HUES48 (cell line): Measurements from ENCODE around the gene MAG.
"Not testable (repeated sequence)": the region's sequence is repeated elsewhere in the genome, so short reads cannot be mapped to it uniquely, and the experiment has no call there.

Experiments
- H3K27ac ChIP-seq: one replicate; pipeline ENCODE4 v1.7.0; 2013; ENCODE audit warnings: low read depth, low read length, inconsistent platforms
- H3K27me3 ChIP-seq: 2 replicates; pipeline ENCODE4 v1.6.1; 2013; ENCODE audit warnings: mild to moderate bottlenecking, low read length; ENCODE audit not compliant: control insufficient read depth, insufficient read depth
- H3K36me3 ChIP-seq: 2 replicates; pipeline ENCODE4 v1.6.1; 2013; ENCODE audit warnings: low read length; ENCODE audit not compliant: control insufficient read depth, insufficient read depth
- H3K4me1 ChIP-seq: 2 replicates; pipeline ENCODE4 v1.6.1; 2013; ENCODE audit warnings: mild to moderate bottlenecking, low read length; ENCODE audit not compliant: control insufficient read depth, insufficient read depth
- H3K4me3 ChIP-seq: 2 replicates; pipeline ENCODE4 v1.5.1; 2013; ENCODE audit warnings: mild to moderate bottlenecking, low read depth, low read length
- H3K9ac ChIP-seq: 2 replicates; pipeline ENCODE4 v1.6.1; 2013; ENCODE audit warnings: mild to moderate bottlenecking, low read depth, low read length, moderate library complexity
- H3K9me3 ChIP-seq: 2 replicates; pipeline ENCODE4 v1.6.1; 2013; ENCODE audit warnings: low read length; ENCODE audit not compliant: control insufficient read depth, insufficient read depth

MAG gene

DNA sequence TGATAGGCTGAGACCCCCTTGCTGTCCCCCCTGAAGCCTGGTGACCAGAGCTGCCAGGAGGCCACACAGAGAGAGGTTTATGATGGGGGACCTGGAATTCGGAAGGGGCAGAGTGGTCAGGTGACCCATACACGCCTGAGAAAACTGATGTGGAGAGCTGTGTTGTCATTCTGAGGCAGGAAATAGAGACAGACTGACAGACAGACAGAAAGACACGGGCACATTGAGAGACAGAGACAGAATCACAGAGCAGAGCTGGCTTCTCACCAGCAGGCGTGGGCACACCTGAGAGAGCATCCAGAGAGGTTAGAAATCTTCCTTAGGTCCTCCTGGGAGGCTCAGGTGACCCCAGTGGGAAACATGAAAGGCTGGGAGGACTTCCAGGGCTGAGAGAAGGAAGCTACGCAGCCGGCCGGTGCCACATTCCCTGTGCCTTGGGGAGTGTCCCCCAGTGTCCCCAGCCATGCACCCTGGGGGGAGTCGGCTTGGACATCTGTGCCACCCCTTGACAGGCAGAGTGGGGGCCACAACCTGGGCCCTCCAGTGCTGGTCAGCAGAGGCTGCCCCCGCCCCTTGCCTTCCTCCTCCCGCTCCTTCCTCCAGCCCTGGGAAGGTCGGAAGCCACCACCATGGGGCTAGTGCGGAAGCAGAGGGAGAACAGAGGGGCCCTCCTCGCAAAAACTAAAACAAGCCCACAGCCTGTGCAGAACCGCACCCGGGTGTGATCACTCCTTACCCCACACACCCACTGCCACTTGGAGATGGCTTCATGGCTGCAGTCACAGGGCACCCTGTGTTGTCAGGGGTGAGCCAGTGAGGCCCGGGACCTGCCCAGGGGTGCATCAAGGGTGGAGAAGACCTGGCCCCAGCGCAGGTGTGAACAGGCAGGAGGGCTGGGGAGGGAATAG is 57.9 kb downstream of the MAG start:
- Histone ChIP-seq H3K36me3 (no peaks in the 10 kb centered on the region), H3K4me1 (0 out of 2 replicates have a peak, but pooled peaks cover 2% of the 10 kb centered on the region)

GRCh38 chr19:35350591-35350990 is 58.6 kb downstream of the MAG start:
- Histone ChIP-seq H3K27me3 (no peaks in the 10 kb centered on the region), H3K4me3 (no peak overlapping the region), H3K9me3 (no peaks in the 10 kb centered on the region), H3K4me1 (0 out of 2 replicates have a peak, but pooled peaks cover 2% of the 10 kb centered on the region), H3K9ac (no peak overlapping the region), H3K27ac (no peak overlapping the region), H3K36me3 (no peaks in the 10 kb centered on the region)

More for the DNA sequence above, 57.9 kb downstream of the MAG start:
- Histone ChIP-seq H3K27me3 (no peaks in the 10 kb centered on the region), H3K4me3 (no peak overlapping the region), H3K9me3 (no peaks in the 10 kb centered on the region), H3K27ac (no peak overlapping the region), H3K9ac (no peak overlapping the region)

DNA sequence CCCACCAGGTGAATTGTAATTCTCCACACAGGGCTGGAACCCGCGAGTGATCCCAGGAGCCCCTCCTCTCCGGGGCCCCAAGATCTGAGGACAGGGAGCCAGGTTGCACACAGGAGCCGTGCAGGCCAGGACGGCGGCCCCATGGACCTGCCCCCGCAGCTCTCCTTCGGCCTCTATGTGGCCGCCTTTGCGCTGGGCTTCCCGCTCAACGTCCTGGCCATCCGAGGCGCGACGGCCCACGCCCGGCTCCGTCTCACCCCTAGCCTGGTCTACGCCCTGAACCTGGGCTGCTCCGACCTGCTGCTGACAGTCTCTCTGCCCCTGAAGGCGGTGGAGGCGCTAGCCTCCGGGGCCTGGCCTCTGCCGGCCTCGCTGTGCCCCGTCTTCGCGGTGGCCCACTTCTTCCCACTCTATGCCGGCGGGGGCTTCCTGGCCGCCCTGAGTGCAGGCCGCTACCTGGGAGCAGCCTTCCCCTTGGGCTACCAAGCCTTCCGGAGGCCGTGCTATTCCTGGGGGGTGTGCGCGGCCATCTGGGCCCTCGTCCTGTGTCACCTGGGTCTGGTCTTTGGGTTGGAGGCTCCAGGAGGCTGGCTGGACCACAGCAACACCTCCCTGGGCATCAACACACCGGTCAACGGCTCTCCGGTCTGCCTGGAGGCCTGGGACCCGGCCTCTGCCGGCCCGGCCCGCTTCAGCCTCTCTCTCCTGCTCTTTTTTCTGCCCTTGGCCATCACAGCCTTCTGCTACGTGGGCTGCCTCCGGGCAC is 59.6 kb downstream of the MAG start:
- Histone ChIP-seq H3K27ac (no peak overlapping the region), H3K9ac (no peak overlapping the region), H3K4me1 (0 out of 2 replicates have a peak, but pooled peaks cover 2% of the 10 kb centered on the region), H3K36me3 (no peaks in the 10 kb centered on the region), H3K27me3 (no peaks in the 10 kb centered on the region), H3K4me3 (no peak overlapping the region), H3K9me3 (no peaks in the 10 kb centered on the region)

DNA sequence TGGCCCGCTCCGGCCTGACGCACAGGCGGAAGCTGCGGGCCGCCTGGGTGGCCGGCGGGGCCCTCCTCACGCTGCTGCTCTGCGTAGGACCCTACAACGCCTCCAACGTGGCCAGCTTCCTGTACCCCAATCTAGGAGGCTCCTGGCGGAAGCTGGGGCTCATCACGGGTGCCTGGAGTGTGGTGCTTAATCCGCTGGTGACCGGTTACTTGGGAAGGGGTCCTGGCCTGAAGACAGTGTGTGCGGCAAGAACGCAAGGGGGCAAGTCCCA is 60.2 kb downstream of the MAG start:
- H3K4me3 ChIP-seq = no peak overlapping the region
- no peaks in the 10 kb centered on the region for H3K27me3 ChIP-seq
- no peaks in the 10 kb centered on the region for H3K9me3 ChIP-seq
- H3K27ac ChIP-seq = no peak overlapping the region
- H3K4me1 ChIP-seq = 0 out of 2 replicates have a peak, but pooled peaks cover 2% of the 10 kb centered on the region
- H3K9ac ChIP-seq = no peak overlapping the region
- no peaks in the 10 kb centered on the region for H3K36me3 ChIP-seq

DNA sequence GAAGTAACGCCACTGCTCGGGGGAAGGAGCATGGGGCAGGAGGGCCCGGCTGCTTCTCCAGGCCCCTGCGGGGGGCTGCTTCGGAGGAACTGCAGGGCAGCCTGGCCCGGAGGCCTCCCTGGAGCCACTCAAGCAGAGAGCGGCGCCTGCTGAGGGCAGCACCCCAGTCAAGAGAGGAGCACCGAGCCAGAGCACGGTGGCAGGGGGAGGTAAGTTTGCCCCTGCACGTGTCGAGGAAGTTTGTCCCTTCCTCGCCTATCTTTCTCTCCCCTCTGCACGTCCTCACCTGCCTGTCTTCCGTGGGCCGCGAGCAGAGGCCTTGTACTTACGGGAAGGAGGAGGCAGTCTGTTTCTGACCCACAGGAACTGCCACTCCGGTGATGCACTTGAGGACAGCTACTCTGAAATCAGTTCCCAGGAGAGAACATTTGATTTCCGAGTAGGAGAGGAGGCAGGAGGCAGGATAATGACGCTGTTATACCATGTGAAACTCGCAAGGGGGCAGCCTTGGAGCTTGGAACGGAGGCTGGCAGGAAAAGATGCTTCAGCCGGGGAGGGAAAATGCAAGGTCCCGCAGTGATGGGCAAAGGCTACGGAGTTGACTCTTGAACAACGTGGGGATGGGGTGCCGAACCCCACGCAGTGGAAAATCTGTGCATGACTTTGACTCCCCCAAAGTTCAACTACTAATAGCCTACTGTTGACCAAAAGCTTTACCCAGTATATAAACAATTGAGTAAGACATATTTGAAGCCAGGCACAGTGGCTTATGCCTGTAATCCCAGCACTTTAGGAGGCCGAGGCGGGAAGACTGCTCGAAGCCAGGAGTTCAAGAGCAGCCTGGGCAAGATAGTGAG is 60.7 kb downstream of the MAG start:
- Histone ChIP-seq H3K9ac (no peak overlapping the region), H3K36me3 (no peaks in the 10 kb centered on the region), H3K27me3 (no peaks in the 10 kb centered on the region), H3K4me1 (0 out of 2 replicates have a peak, but pooled peaks cover 2% of the 10 kb centered on the region), H3K4me3 (no peak overlapping the region), H3K27ac (no peak overlapping the region), H3K9me3 (no peaks in the 10 kb centered on the region)

DNA sequence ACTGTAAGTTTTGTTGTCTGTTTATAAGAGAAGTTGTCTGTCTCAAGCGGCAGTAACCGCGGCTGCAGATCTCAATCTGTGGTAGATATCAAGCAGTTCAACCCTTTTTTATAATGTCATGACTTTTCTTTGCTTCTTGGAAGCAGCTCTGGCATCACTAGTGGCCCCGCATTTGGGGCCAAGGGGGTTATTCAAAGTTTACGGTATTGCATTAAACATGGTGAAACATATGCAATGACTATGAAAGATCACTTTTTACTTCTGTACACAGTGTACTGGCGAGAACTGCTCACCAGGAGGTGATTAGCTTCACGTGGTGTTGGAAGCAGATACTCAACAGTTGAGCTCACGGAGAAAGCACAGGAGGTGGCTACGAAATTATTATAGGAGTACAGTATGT is 61.7 kb downstream of the MAG start:
- H3K27ac ChIP-seq = no peak overlapping the region
- no peak overlapping the region for H3K4me3 ChIP-seq
- no peaks in the 10 kb centered on the region for H3K27me3 ChIP-seq
- no peaks in the 10 kb centered on the region for H3K9me3 ChIP-seq
- no peak overlapping the region for H3K9ac ChIP-seq
- no peaks in the 10 kb centered on the region for H3K36me3 ChIP-seq
- H3K4me1 ChIP-seq = 0 out of 2 replicates have a peak, but pooled peaks cover 6% of the 10 kb centered on the region

DNA sequence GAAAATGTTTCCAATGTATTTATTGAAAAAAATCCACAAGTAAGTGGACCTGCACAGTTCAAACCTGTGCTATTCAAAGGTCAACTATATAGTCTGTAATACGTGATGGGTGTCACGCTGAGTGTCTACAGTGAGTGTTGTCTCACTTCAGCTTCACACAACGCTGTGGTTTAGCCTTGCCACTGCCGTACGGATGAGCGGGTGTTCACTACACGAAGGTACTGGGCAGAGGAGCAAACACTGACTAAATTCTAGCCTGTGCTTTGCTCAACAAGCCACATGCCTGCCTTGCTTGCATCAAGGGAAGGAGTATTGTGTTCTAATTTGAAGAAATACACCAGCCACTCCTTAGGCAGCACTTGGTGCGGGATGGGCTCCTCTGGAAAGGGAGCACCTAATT is 62.9 kb downstream of the MAG start:
- H3K36me3 ChIP-seq = no peaks in the 10 kb centered on the region
- H3K4me1 ChIP-seq = 0 out of 2 replicates have a peak, but pooled peaks cover 6% of the 10 kb centered on the region
- H3K9me3 ChIP-seq = no peaks in the 10 kb centered on the region
- H3K9ac ChIP-seq = no peak overlapping the region
- no peak overlapping the region for H3K27ac ChIP-seq
- no peak overlapping the region for H3K4me3 ChIP-seq
- no peaks in the 10 kb centered on the region for H3K27me3 ChIP-seq

GRCh38 chr19:35355791-35356460 is 64.0 kb downstream of the MAG start:
- Histone ChIP-seq H3K27me3 (no peaks in the 10 kb centered on the region), H3K27ac (no peak overlapping the region), H3K36me3 (no peaks in the 10 kb centered on the region), H3K9ac (no peak overlapping the region), H3K4me3 (no peak overlapping the region), H3K4me1 (0 out of 2 replicates have a peak, but pooled peaks cover 6% of the 10 kb centered on the region), H3K9me3 (no peaks in the 10 kb centered on the region)

- Histone ChIP-seq H3K4me3 (no peak within 1 kb of the TSS), H3K4me1 (0 out of 2 replicates have a peak, but pooled peaks cover 4% of the 10 kb centered on the region), H3K9ac (no peak within 1 kb of the TSS), H3K27me3 (no peaks in the 10 kb centered on the region), H3K36me3 (no peaks in the 10 kb centered on the region), H3K27ac (no peak within 1 kb of the TSS), H3K9me3 (no peaks in the 10 kb centered on the region)
Measured at GRCh38 chr19:35357867-35358573, 66.1 kb downstream of the MAG start, which contains the start of gene FFAR3. Gene FFAR3 (plus strand): TSS chr19:35358460. CDS start chr19:35358891, 431 bp downstream.

- not testable (repeated sequence) for H3K9me3 ChIP-seq, H3K4me1 ChIP-seq, H3K27me3 ChIP-seq, H3K27ac ChIP-seq, H3K9ac ChIP-seq, H3K36me3 ChIP-seq, H3K4me3 ChIP-seq
Measured at GRCh38 chr19:35358834-35359233, 66.9 kb downstream of the MAG start.
